ENCODE results near the gene COBLL1. TPM values are rescaled to one million over a fixed set of nuclear protein-coding genes. Genes with fewer than 3 reads are reported as not detected.
"Not testable (repeated sequence)": the region's sequence is repeated elsewhere in the genome, so short reads cannot be mapped to it uniquely, and the experiment has no call there.

Gene COBLL1
- total RNA-seq, 2 donors from 2014 or later: 6.6 TPM; not detected in 1

DNA sequence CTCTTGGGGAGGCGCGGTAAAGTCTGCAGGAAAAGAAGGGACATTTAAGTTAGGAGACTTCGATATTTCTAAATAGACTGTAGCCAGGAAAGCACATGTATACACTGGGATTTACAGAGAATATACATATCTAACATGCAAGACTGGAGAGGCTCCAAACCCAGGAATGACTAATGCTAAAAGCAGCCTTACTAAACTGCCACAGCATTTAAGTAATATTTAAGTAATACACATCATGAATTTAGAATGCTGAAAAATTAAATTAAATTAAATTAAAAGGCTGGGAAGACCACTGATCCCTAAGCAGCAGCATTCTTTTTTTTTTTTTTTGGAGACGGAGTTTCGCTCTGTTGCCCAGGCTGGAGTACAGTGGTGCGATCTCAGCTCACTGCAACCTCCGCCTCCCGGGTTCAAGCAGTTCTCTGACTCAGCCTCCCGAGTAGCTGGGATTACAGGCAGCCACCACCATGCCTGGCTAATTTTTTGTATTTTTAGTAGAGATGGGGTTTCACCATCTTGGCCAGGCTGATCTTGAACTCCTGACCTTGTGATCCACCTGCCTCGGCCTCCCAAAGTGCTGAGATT lies 131.3 kb downstream of the COBLL1 start:
- H3K4me3 Mint-ChIP-seq; H3K27me3 Mint-ChIP-seq; ATAC-seq; H3K4me1 Mint-ChIP-seq; H3K27ac Mint-ChIP-seq; H3K36me3 Mint-ChIP-seq (ENCODE audit: low read depth); H3K9me3 ChIP-seq (ENCODE audit: control insufficient read depth, low read length, poor library complexity, severe bottlenecking); DNase-seq: not testable (repeated sequence)

DNA sequence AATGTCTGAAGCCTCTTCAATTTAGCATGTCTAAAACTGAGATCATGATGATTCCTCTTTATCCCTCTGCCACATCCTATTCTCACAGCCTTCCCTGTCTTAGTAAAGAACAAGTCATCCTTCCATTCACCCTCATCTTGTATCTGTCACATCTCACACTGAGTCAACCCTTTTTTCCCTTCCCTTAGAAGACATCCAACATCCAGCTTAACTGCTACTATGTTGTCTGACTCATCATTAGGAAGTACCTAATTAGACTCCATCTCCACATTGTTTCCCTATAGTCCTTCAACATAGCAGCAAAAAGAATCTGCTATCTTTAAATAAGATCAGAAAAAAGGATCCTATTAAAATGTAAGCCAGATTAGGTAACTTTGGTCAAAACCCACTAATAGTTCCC lies 135.1 kb downstream of the COBLL1 start:
- Mint-ChIP-seq H3K4me3 (no peak overlapping the region), H3K4me1 (no peaks in the 10 kb centered on the region), H3K27me3 (no peaks in the 10 kb centered on the region), H3K27ac (no peak overlapping the region), H3K36me3 (ENCODE audit: low read depth) (no peaks in the 10 kb centered on the region)
- no peaks in the 10 kb centered on the region for H3K9me3 ChIP-seq (ENCODE audit: control insufficient read depth, low read length, poor library complexity, severe bottlenecking)
- no peak for DNase-seq
- ATAC-seq: no peak

DNA sequence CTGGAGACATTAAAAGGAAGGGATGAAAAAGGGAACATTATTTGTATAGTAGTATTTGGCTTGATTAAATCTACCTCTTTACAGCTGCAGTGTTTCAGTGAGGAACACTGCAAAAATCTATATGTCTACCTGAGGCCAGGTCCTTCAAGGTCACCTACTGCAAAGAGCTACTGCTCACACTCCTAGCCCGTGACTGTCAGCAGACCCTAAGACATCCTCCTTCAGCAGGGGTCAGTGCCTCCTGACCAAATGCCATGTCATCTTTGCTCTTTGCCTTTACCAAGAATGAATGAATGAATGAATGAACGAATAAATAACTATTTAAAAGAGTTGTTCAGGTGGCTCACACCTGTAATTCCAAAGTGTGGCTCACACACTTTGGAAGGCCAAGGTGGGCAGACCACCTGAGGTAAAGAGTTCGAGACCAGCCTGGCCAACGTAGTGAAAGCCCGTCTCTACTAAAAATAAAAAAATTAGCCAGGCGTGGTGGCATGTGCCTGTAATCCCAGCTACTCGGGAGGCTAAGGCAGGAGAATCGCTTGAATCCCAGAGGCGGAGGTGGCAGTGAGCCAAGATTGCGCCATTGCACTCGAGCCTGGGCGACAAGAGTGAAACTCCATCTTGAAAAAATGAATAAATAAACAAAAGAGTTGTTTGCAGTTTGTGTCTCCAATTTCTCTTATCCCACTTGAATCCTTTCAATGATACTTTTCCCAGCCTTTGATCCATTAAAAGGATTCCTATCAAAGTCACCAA lies 136.0 kb downstream of the COBLL1 start:
- ATAC-seq: no peak
- Mint-ChIP-seq H3K4me1 (no peaks in the 10 kb centered on the region), H3K36me3 (ENCODE audit: low read depth) (no peaks in the 10 kb centered on the region), H3K27me3 (no peaks in the 10 kb centered on the region), H3K4me3 (no peak overlapping the region), H3K27ac (no peak overlapping the region)
- no peak for DNase-seq
- H3K9me3 ChIP-seq (ENCODE audit: control insufficient read depth, low read length, poor library complexity, severe bottlenecking): no peaks in the 10 kb centered on the region

DNA sequence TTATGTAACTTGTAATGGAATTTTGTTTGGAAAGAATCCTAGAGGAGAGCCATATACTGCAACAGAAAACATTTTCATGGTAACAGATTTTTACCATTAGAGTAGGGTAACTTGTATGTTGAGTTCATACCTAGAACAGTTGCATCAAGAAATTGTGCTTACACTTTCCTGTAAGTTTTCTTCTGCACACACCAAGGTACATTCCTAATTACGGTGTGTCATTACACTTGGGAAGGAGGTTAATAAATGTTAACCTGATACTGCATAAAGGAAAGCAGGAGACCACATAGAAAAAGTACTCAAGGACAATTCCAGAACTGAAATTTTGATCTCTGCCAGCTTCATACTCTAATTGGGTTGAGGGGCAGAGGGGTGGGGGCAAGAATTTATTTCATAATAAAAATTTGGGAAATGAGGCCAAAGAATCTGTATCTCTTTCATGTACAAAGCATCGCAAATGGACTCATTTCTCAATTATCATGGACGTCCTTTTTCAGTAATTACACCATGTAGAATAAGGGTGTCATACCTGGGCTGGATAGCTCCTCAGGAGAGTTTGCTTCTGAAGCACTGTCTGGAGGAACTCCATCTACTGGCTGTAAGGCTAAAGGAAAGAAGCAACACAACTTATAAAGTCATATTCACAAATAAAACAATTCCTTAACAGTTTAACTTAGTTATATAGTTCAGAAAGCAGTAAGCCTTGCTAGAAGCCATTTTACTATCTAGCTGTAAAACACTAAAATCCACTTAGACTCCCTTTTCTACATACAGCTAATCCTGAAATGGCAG lies 137.5 kb downstream of the COBLL1 start:
- H3K9me3 ChIP-seq (ENCODE audit: control insufficient read depth, low read length, poor library complexity, severe bottlenecking): no peaks in the 10 kb centered on the region
- H3K4me3 Mint-ChIP-seq: no peak overlapping the region
- no peaks in the 10 kb centered on the region for H3K4me1 Mint-ChIP-seq
- H3K36me3 Mint-ChIP-seq (ENCODE audit: low read depth): no peaks in the 10 kb centered on the region
- H3K27ac Mint-ChIP-seq: no peak overlapping the region
- H3K27me3 Mint-ChIP-seq: no peaks in the 10 kb centered on the region
- no peak for ATAC-seq
- no peak for DNase-seq

DNA sequence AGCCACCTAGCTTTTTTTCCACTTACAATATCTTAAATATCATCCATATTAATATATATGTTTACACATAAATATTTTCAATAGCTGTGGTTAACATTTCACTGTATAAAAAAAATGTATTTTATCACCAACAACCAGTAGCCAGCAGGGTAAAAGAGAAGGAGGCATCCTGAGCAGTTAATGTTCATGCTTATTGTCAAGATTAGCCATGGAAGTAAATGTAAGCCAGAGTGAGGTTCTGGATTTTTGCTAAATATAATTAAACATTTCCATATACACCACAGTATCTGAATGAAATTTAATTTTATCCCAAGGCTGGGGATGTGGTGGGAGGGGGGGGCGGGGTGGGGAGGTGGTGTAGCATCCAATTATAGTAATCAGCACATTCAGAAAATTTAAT lies 140.1 kb downstream of the COBLL1 start:
- no peaks in the 10 kb centered on the region for H3K9me3 ChIP-seq (ENCODE audit: control insufficient read depth, low read length, poor library complexity, severe bottlenecking)
- Mint-ChIP-seq H3K36me3 (ENCODE audit: low read depth) (no peaks in the 10 kb centered on the region), H3K4me3 (no peak overlapping the region), H3K27ac (no peak overlapping the region), H3K4me1 (no peaks in the 10 kb centered on the region), H3K27me3 (no peaks in the 10 kb centered on the region)
- DNase-seq (no peak), ATAC-seq (no peak)

DNA sequence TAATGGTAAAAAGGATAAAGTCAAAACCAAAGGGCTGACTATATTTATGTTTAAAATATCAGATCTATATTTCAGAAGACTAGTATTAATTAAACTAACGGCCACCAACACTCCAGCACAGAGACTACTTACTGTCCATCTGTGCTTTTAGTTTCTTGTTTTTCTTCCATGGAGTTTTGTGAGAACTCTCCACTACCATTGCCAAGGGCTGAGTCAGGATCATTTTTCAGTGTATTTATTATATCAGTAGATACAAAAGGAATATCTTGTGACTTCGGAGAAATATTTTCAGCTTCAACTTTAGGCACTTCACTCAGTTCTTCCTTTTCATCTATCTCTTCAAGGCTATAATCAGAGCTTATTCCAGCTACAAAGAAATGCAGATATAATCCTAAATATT lies 141.2 kb downstream of the COBLL1 start:
- Mint-ChIP-seq H3K36me3 (ENCODE audit: low read depth) (no peaks in the 10 kb centered on the region), H3K4me3 (no peak overlapping the region), H3K27me3 (no peaks in the 10 kb centered on the region), H3K27ac (no peak overlapping the region), H3K4me1 (no peaks in the 10 kb centered on the region)
- no peaks in the 10 kb centered on the region for H3K9me3 ChIP-seq (ENCODE audit: control insufficient read depth, low read length, poor library complexity, severe bottlenecking)
- ATAC-seq (no peak), DNase-seq (no peak)

DNA sequence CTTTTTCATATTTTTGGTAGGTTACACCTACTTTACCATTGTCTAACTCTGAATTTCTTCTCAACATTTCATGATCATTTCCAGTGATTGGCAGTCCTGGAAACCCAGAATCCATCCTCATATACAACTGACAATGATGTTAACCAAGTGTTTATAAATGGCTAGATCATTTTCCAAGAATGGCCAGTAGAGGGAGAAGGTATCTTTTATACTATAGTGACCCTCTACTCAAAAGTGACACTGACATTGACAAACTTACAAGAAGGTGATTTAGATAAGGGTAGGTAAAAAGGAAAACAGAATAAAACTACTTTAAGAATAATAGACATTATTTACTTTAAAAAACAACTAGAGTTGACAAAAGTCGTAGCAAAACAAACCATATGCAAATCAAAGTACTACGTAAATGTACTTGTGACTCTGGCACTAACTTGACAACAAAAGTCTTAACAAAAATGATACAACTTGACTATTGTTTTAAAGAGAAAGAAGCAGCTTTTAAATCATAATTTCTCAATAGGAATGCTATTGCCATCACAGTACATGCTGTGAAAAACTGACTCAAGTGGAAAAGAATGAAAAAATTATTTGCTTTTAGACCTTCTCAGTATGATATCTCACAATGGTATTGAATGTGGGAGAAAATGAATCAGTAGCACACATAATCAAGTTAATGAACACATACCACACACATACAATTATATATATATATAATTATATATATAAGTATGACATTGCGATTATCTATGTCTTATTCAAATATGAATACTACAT lies 143.7 kb downstream of the COBLL1 start:
- Mint-ChIP-seq H3K4me3 (no peak overlapping the region), H3K36me3 (ENCODE audit: low read depth) (no peaks in the 10 kb centered on the region), H3K4me1 (no peaks in the 10 kb centered on the region), H3K27me3 (no peaks in the 10 kb centered on the region), H3K27ac (no peak overlapping the region)
- ATAC-seq (no peak), DNase-seq (no peak)
- no peaks in the 10 kb centered on the region for H3K9me3 ChIP-seq (ENCODE audit: control insufficient read depth, low read length, poor library complexity, severe bottlenecking)

DNA sequence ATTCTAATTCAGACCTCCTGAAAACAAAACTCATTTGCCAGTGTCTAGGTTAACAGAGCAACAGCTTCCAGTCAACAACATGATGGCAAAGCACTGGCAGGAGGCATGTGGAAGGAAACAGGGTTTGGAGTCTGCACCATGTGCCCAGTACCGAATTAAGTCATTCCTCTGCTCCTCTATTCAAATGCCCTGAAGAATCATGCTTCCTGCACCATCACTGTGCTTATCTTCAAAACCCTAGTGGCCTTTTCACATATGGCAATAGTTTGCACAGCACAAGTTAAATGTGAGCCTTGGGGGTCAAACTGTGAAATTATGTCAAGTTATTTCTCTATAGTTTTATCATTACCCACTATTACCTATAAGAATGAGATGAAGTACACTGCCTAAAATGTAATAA lies 145.0 kb downstream of the COBLL1 start:
- Mint-ChIP-seq H3K4me1 (no peaks in the 10 kb centered on the region), H3K4me3 (no peak overlapping the region), H3K27ac (no peak overlapping the region), H3K27me3 (no peaks in the 10 kb centered on the region), H3K36me3 (ENCODE audit: low read depth) (no peaks in the 10 kb centered on the region)
- no peaks in the 10 kb centered on the region for H3K9me3 ChIP-seq (ENCODE audit: control insufficient read depth, low read length, poor library complexity, severe bottlenecking)
- ATAC-seq (no peak), DNase-seq (no peak)

DNA sequence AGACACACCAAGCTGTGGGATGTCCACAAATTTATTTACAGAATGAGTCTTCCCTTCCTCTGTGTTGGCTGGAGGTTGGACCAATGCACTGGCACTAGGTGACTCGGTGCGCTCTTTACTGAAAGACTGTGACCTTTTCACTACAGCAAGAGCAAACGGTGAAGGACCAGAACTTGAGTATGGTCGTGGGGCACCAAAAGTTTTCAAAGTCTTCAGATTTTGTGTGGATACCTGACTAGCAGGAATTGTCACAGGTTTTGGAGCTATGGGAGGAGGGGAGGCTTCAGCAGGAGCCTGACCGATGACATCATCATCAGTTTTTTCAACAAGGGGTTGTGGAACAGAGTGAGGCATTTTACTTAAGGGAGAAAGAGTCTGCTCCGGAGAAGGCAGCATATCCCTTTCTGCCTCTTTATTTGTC lies 147.3 kb downstream of the COBLL1 start:
- Mint-ChIP-seq H3K27ac (no peak overlapping the region), H3K36me3 (ENCODE audit: low read depth) (no peaks in the 10 kb centered on the region), H3K27me3 (no peaks in the 10 kb centered on the region), H3K4me1 (no peaks in the 10 kb centered on the region), H3K4me3 (no peak overlapping the region)
- DNase-seq (no peak), ATAC-seq (no peak)
- H3K9me3 ChIP-seq (ENCODE audit: control insufficient read depth, low read length, poor library complexity, severe bottlenecking): no peaks in the 10 kb centered on the region

DNA sequence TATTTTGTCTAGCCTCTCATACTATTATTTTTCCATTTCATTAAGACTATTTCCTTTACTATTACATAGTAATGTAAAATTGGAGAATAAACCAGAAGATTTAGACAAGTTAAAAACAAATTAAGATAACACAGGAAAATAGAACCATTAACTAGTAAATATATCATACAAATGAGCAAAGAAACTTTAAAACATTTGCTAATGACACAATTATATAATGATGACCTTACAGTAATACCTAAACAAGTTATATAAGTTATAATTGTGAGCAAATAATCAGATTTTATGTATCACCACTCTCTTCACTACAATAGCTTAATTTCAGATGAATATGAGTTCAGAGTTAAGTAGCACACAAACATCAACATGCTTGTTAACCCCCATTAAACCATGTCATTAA lies 147.8 kb downstream of the COBLL1 start:
- H3K4me1 Mint-ChIP-seq: no peaks in the 10 kb centered on the region
- ATAC-seq (no peak), DNase-seq (no peak)
- no peak overlapping the region for H3K27ac Mint-ChIP-seq
- no peak overlapping the region for H3K4me3 Mint-ChIP-seq
- H3K9me3 ChIP-seq (ENCODE audit: control insufficient read depth, low read length, poor library complexity, severe bottlenecking): no peaks in the 10 kb centered on the region
- no peaks in the 10 kb centered on the region for H3K36me3 Mint-ChIP-seq (ENCODE audit: low read depth)
- no peaks in the 10 kb centered on the region for H3K27me3 Mint-ChIP-seq

DNA sequence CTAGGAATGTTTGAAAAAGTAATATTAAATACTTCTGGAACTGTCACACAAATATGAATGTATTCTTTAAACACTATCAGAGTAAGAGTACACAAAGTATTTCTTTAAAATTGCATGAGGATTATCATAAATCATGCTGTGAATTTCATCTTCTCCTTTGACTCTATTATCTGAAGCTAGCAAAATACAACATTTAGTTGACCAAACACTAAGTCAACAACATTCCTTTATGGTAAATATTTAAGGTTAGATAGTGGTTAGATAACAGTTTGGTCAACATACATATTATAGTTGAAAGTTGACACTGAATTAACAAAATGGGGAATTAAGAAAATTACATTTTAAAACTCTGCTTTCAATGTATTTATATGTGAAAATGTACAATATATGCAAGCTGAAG lies 148.2 kb downstream of the COBLL1 start:
- DNase-seq (no peak), ATAC-seq (no peak)
- Mint-ChIP-seq H3K27ac (no peak overlapping the region), H3K36me3 (ENCODE audit: low read depth) (no peaks in the 10 kb centered on the region), H3K4me3 (no peak overlapping the region), H3K27me3 (no peaks in the 10 kb centered on the region), H3K4me1 (no peaks in the 10 kb centered on the region)
- no peaks in the 10 kb centered on the region for H3K9me3 ChIP-seq (ENCODE audit: control insufficient read depth, low read length, poor library complexity, severe bottlenecking)

DNA sequence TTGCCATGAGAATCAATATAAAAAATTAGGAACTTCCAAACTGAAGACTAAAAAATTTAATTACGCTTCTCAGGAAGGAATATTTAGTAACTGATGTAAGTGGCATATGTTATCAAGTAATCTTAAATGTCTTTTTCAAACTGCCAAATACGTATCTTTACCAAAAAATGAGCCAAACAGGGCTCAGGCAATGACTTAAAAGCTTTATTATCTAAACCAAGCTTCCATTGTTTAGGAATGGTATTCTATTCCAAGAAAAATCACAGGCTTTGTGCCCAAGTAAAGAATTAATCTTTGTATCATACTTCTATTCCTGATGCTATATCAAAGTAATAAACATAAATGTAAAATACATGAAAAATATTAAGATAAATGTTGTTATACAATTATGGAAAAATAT lies 148.7 kb downstream of the COBLL1 start:
- H3K4me1 Mint-ChIP-seq: no peaks in the 10 kb centered on the region
- no peak overlapping the region for H3K27ac Mint-ChIP-seq
- ATAC-seq (no peak), DNase-seq (no peak)
- H3K36me3 Mint-ChIP-seq (ENCODE audit: low read depth): no peaks in the 10 kb centered on the region
- H3K4me3 Mint-ChIP-seq: no peak overlapping the region
- H3K9me3 ChIP-seq (ENCODE audit: control insufficient read depth, low read length, poor library complexity, severe bottlenecking): no peaks in the 10 kb centered on the region
- H3K27me3 Mint-ChIP-seq: no peaks in the 10 kb centered on the region

DNA sequence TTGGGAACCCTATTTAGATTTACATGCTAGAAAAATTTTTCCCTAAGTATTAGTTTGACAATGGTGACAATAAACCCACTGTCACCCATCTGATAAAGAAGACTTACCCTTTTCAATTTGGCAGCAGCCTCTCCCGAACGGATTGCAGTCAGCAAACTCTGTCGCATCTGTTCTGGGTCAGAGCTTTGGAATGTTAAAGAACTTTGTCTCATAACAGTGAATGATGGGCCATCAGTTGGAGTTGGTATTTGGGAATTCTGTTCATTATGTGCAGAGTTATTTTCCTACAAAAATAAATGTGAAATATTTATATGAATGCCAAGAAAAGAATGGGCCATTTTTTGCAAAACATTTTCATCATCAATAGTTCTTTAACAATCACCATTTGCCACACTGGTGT lies 149.5 kb downstream of the COBLL1 start:
- Mint-ChIP-seq H3K36me3 (ENCODE audit: low read depth) (no peaks in the 10 kb centered on the region), H3K27ac (no peak overlapping the region), H3K4me3 (no peak overlapping the region), H3K4me1 (no peaks in the 10 kb centered on the region), H3K27me3 (no peaks in the 10 kb centered on the region)
- ATAC-seq: no peak
- H3K9me3 ChIP-seq (ENCODE audit: control insufficient read depth, low read length, poor library complexity, severe bottlenecking): no peaks in the 10 kb centered on the region
- no peak for DNase-seq
